ENCODE results near the gene SLC2A1.

Gene SLC2A1

DNA sequence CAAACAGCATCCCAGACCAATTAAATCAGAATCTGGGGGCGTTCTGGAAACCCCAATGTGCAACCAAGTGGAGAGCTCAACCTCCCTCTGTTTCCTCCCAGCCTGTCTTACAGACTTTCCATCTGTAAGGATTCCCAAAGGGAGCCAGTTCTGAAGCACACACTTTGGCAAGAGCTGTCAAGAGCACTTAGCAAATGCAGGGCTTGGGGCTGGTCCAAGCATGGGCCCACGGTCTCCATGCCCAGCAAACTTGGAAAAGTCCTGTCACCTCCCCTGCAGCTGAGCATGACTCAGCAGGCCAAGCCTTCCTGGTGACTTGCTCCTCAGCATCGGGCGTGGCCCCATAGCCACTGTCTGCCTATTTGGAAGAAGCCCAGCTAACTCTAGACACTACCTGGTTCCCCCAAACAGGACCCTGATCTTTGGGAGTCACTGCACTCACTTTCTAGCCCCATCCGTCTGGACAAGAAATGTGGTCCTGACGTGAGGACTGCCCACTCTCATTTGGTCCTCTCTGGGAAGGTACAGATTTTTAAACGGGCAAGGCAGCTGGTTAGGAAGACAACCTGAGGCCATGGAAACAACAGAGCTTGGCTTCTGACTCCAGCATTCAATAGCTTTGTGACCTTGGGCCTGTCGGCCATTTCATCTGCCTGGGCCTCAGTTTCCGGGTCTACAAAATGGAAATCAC, 16.9 kb downstream of the SLC2A1 start:
- ChIA-PET CTCF (interaction anchor here (0.9 to 3.0 kb wide), 5 partner anchors 8 to 19 kb away, joined by 3 to 9 read pairs (median 5); no protein-coding TSS in a partner anchor), POLR2A (interaction anchor here (0.5 to 1.4 kb wide), 4 partner anchors 11 to 719 kb away, joined by 3 read pairs; no protein-coding TSS in a partner anchor)
- no peak for DNase-seq (ENCODE audit: extremely low spot score)
- TF ChIP-seq, protein P1, sequence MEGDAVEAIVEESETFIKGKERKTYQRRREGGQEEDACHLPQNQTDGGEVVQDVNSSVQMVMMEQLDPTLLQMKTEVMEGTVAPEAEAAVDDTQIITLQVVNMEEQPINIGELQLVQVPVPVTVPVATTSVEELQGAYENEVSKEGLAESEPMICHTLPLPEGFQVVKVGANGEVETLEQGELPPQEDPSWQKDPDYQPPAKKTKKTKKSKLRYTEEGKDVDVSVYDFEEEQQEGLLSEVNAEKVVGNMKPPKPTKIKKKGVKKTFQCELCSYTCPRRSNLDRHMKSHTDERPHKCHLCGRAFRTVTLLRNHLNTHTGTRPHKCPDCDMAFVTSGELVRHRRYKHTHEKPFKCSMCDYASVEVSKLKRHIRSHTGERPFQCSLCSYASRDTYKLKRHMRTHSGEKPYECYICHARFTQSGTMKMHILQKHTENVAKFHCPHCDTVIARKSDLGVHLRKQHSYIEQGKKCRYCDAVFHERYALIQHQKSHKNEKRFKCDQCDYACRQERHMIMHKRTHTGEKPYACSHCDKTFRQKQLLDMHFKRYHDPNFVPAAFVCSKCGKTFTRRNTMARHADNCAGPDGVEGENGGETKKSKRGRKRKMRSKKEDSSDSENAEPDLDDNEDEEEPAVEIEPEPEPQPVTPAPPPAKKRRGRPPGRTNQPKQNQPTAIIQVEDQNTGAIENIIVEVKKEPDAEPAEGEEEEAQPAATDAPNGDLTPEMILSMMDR (IDR thresholded peaks at IDR 0.05; ENCODE audit: control extremely low read depth, extremely low read depth, low read depth, missing control alignments): no peak

DNA sequence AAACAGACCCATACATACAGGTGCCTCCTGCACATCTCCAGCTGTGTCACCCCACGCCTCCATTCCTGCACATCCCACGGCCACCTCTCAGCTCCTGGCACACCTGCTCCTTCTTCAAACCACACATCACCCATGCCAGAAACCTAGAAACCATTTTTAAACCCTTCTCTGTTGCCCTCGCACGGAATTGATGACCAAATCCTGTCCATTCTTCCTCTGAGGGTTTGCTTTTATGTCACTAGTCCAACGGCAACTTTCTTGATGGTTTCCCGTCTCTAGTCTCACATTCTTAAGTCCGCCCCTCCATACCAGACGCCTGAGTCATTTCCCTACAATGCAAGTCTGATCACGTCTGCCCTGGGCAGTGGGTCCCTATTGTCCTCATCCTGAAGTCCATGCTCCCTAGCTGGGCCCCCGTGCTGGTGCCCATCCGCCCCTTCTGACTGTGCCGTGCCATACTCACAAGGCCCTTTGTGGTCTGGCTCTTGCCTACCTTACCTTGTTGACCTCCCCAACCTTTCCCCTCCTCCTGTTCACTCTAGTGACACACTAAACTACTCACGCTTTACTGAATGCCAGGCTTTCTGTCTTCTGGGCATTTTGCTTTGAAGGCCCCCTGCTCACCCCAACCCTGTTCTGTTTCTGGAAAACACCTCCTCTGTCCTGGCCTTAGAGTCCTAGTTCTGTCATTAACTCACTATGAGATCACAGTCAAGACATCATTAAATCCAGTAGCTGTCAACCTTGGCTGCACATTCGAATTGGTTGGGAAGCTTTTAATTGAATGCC, 17.6 kb downstream of the SLC2A1 start:
- POLR2A ChIA-PET: interaction anchor here (0.5 to 1.4 kb wide), 2 partner anchors 11 to 36 kb away, joined by 3 read pairs; no protein-coding TSS in a partner anchor
- DNase-seq (ENCODE audit: extremely low spot score): no peak
- CTCF ChIA-PET: interaction anchor here (0.9 to 3.0 kb wide), 6 partner anchors 9 to 18 kb away, joined by 3 to 9 read pairs (median 4); no protein-coding TSS in a partner anchor
- TF ChIP-seq, protein P1 (IDR thresholded peaks at IDR 0.05; ENCODE audit: control extremely low read depth, extremely low read depth, low read depth, missing control alignments): no peak

DNA sequence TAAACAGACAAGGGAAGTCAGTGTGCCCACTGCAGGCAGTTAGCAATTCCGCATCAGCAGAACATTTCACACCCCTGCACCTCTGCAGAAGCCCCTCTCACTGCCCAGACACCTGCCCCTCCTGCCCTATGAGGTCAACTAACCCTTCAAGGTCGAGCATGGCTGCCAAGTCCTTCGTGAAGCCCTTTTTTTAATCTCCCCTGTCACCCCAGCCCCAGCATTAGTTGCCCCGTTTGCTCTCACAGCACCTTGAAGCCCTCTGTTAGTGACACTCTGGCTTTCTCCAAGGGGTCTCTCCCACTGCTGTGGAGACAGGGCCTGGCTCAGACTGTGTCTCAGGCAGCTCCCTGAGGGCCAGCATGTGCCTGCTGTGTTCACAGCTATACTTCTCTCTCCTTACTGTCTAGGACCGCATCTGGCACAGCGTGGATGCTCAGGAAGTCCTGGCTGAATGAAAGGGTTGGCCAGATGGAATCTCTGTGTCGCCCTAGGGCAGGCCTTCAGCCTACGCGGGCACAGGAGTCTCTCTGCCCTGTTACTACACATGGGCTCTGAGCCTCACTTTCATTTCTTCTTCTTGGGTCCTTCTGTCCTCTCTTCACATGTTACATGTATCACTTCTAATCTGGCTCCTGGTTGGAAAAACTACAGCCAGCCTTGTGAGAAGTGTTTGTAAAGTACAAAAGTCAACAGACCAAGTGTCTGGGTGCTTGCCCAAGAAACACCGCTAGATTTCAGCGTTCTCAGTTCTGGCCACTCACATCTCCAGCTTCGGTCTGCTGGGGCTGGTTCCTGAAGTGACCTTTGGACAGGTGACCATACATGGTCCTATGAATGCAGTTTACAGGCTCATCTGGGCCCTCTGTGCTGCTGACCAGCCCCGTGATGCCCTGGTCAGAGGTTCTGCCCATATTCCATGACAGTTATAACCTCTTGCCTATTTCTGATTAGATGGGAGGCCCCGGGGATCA, 19.7 kb downstream of the SLC2A1 start:
- TF ChIP-seq, protein P1 (IDR thresholded peaks at IDR 0.05; ENCODE audit: control extremely low read depth, extremely low read depth, low read depth, missing control alignments): no peak
- POLR2A ChIA-PET: no interaction called here
- DNase-seq (ENCODE audit: extremely low spot score): no peak
- CTCF ChIA-PET: interaction anchor here (1.2 to 5.2 kb wide), 2 partner anchors 15 to 32 kb away, joined by 3 to 21 read pairs; no protein-coding TSS in a partner anchor

DNA sequence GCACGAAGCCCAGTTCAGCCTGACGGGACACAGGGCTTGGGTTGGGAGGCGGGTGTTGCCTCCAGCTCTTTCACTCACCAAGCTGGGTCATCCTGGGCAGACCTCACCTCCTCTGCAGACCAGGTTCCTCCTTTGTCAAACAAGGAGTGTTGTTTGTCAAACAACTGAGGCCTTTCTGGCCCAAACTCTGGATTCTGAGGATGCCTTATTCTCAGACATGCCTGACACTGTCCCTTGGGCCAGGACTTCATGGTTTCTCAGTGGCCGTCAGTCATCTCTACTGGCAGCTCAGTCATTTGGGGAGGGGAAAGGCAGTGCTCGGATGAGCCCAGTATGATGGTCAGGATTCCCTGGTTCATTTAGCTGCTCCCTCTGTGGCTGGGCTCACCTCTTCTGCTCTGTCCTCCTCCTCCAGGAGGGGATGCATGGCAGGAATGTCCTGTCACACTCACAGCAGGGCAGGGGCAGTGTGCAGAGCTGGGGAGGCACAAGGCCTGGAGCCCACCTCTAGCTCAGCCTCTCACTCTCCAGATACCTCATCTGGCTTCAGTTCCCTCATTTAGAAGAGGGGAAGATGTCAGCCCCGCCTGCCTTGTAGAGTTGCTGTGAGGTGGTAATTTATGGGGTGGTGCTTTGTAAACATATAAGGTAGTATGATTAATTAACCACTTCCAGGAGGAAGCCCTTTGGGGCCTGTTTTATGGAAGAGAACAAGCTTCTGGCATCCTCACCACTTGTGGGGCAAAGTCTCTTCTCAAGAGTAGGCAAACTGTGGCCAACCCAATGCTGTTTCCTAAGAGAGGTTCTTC, 20.6 kb downstream of the SLC2A1 start:
- DNase-seq (ENCODE audit: extremely low spot score): no peak
- TF ChIP-seq, protein P1 (IDR thresholded peaks at IDR 0.05; ENCODE audit: control extremely low read depth, extremely low read depth, low read depth, missing control alignments): no peak
- ChIA-PET CTCF (interaction anchor here (1.1 to 5.2 kb wide), 3 partner anchors 16 to 33 kb away, joined by 3 to 21 read pairs (median 3); no protein-coding TSS in a partner anchor), POLR2A (interaction anchor here (4.3 kb wide), 1 partner anchor 15 kb away, joined by 27 read pairs; no protein-coding TSS in a partner anchor)

DNA sequence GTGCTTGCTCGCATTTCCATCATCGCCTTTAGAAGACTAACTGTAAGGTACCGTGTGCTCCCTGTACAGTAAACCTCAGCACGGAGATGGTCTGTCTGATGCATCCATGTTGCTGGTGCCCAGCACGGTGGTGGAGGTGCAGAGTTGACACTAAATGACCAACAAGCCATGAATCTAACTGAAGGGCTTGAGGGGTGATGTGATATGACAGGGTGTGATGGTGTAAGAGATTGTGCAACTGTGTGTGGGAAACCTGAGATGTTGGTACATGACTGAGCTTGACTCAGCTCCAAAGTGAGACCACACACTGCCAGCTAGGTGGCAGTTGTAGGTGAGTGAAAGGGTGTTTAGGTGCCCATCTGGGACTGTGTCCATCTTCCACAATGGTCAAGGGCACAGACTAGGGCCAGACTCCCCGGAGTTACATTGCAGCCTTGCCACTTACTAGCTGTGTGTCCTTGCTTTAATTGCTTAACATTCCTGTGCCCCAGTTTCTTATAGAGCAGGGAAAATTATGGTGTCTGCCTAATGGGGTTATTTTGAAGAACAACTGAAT, 21.4 kb downstream of the SLC2A1 start:
- TF ChIP-seq, protein P1 (IDR thresholded peaks at IDR 0.05; ENCODE audit: control extremely low read depth, extremely low read depth, low read depth, missing control alignments): no peak
- ChIA-PET POLR2A (interaction anchor here (4.3 kb wide), 1 partner anchor 16 kb away, joined by 27 read pairs; no protein-coding TSS in a partner anchor), CTCF (interaction anchor here (1.1 to 5.2 kb wide), 5 partner anchors 10 to 136 kb away, joined by 3 to 23 read pairs (median 21); no protein-coding TSS in a partner anchor)
- DNase-seq (ENCODE audit: extremely low spot score): no peak

All from GM10248 (cell line).